HCT116 (cell line): ENCODE data around the gene ZNF516. TPM values are rescaled to one million over a fixed set of nuclear protein-coding genes. Genes with fewer than 3 reads are reported as not detected.

Experiments
- ATAC-seq: fragments of 200-7000 bp; cut with Tn5 transposase; 2 replicates; pipeline ENCODE4 v1.9.1; 2020; ENCODE audit warnings: mild to moderate bottlenecking, moderate library complexity
- BruUV-seq: library from RNA; stranded (reverse); fragments of 400-500 nt; replicated peaks from 2 replicates; lab custom pipeline; 2021; lab: Mats Ljungman, UMichigan
- CTCF ChIA-PET: fragments of 300-600 bp; sonication (Branson Sonifier 250); formaldehyde crosslinking; loops from one replicate; lab custom pipeline; 2021; ENCODE audit warnings: antibody characterized with exemption; lab: Charles Lee
- POLR2A ChIA-PET: fragments of 300-600, 350-600 bp; sonication (Branson Sonifier 250); formaldehyde crosslinking; loops from one replicate; lab custom pipeline; 2021; ENCODE audit warnings: antibody characterized with exemption; lab: Charles Lee
- RAD21 ChIA-PET, 2 experiments: fragments of 300-600 bp; sonication (Branson Sonifier 250); formaldehyde crosslinking; loops; one replicate each; lab custom pipeline; 2023; ENCODE audit warnings: low total read pairs in 2 of 2; ENCODE audit not compliant: uncharacterized antibody in 2 of 2, unreplicated experiment in 2 of 2, low non-redundant PET in 1 of 2; lab: Charles Lee
- DNase-seq: peaks from one replicate; pipeline ENCODE4 v3.0.0-alpha.2; 2010; ENCODE audit warnings: low read depth, low spot score
- H2AFZ ChIP-seq: fragments of 200-600 bp; shearing (Covaris generic), sonication (generic); 2 replicates; pipeline ENCODE4 v1.6.1; 2017; ENCODE audit warnings: low read depth, mixed run types, mixed read lengths, antibody characterized with exemption, low read length; ENCODE audit not compliant: poor library complexity, severe bottlenecking
- H3K27ac ChIP-seq: 2 replicates; pipeline ENCODE4 v1.5.1; 2012; ENCODE audit warnings: low read depth, low read length
- H3K27me3 ChIP-seq: fragments of 200-600 bp; sonication (generic); 2 replicates; pipeline ENCODE4 v1.6.1; 2016; ENCODE audit warnings: mixed run types, low read length, mixed read lengths; ENCODE audit not compliant: insufficient read depth
- H3K36me3 ChIP-seq, 2 experiments: fragments of 200-500 bp in 1 of 2; fragments of 200-600 bp in 1 of 2; sonication (Bioruptor generic) in 1 of 2; sonication (generic) in 1 of 2; 2 replicates each; pipeline versions ENCODE4 v1.5.1 to v1.6.1; 2014 to 2016; ENCODE audit warnings: low read length in 2 of 2, inconsistent platforms in 1 of 2, mixed read lengths in 1 of 2, mixed run types in 1 of 2; ENCODE audit not compliant: insufficient read depth in 2 of 2, control insufficient read depth in 1 of 2
- H3K4me1 ChIP-seq, 2 experiments: fragments of 200-600 bp in 1 of 2; sonication (generic) in 1 of 2; 2 replicates each; pipeline versions ENCODE4 v1.5.1 to v1.6.1; 2012 to 2017; ENCODE audit warnings: low read length in 2 of 2, inconsistent platforms in 1 of 2, mild to moderate bottlenecking in 1 of 2, mixed read lengths in 1 of 2, mixed run types in 1 of 2, moderate library complexity in 1 of 2; ENCODE audit not compliant: insufficient read depth in 2 of 2, control insufficient read depth in 1 of 2
- H3K4me2 ChIP-seq: fragments of 200-600 bp; sonication (generic); 2 replicates; pipeline ENCODE4 v1.6.1; 2017; ENCODE audit warnings: mixed run types, low read length, mixed read lengths
- H3K4me3 ChIP-seq, 2 experiments: fragments of 200-600 bp in 1 of 2; sonication (generic) in 1 of 2; replicated peaks in 1 of 2; 2 replicates each; pipeline ENCODE4 v1.5.1; 2011 to 2016; ENCODE audit warnings: low read length in 2 of 2, control low read depth in 1 of 2, low read depth in 1 of 2, mild to moderate bottlenecking in 1 of 2, mixed read lengths in 1 of 2, mixed run types in 1 of 2
- H3K79me2 ChIP-seq: fragments of 200-600 bp; sonication (generic); 2 replicates; pipeline ENCODE4 v1.6.1; 2017; ENCODE audit warnings: mild to moderate bottlenecking, mixed run types, low read length, moderate library complexity, mixed read lengths; ENCODE audit not compliant: insufficient read depth
- H3K9ac ChIP-seq: fragments of 200-600 bp; sonication (generic); 2 replicates; pipeline ENCODE4 v1.6.1; 2016; ENCODE audit warnings: low read length, mixed read lengths
- H3K9me2 ChIP-seq: fragments of 200-600 bp; sonication (generic), shearing (Covaris generic); 2 replicates; pipeline ENCODE4 v1.6.1; 2017; ENCODE audit warnings: mixed run types, mild to moderate bottlenecking, moderate library complexity; ENCODE audit not compliant: insufficient read depth
- H3K9me3 ChIP-seq, 2 experiments: fragments of 200-500 bp in 1 of 2; fragments of 200-600 bp in 1 of 2; sonication (Bioruptor generic) in 1 of 2; sonication (generic) in 1 of 2; 2 replicates each; pipeline ENCODE4 v1.6.1; 2014 to 2017; ENCODE audit warnings: low read length in 2 of 2, mixed read lengths in 2 of 2, inconsistent platforms in 1 of 2, low read depth in 1 of 2, mild to moderate bottlenecking in 1 of 2, mixed run types in 1 of 2, moderate library complexity in 1 of 2; ENCODE audit not compliant: control insufficient read depth in 1 of 2, insufficient read depth in 1 of 2
- H4K20me1 ChIP-seq: fragments of 200-600 bp; sonication (generic), shearing (Covaris generic); 2 replicates; pipeline ENCODE4 v1.6.1; 2017; ENCODE audit warnings: mixed run types, mild to moderate bottlenecking, moderate library complexity; ENCODE audit not compliant: insufficient read depth
- ATF3 ChIP-seq: IDR thresholded peaks from 2 replicates; pipeline ENCODE4 v1.6.1; 2012
- CBX3 ChIP-seq: IDR thresholded peaks from 2 replicates; pipeline ENCODE4 v1.6.1; 2012; ENCODE audit warnings: low read depth
- EGR1 ChIP-seq: IDR thresholded peaks from 2 replicates; pipeline ENCODE4 v1.6.1; 2012; ENCODE audit warnings: low read depth
- EZH2 ChIP-seq: fragments of 200-600 bp; sonication (generic); IDR thresholded peaks from 2 replicates; pipeline ENCODE4 v1.6.1; 2017; ENCODE audit warnings: antibody characterized with exemption, mixed run types
- FOSL1 ChIP-seq: IDR thresholded peaks from 2 replicates; pipeline ENCODE4 v1.6.1; 2012; ENCODE audit warnings: low read depth
- JUND ChIP-seq: IDR thresholded peaks from 2 replicates; pipeline ENCODE4 v1.6.1; 2012
- POLR2A ChIP-seq: IDR thresholded peaks from 2 replicates; pipeline ENCODE4 v1.7.0; 2011; ENCODE audit warnings: borderline replicate concordance; ENCODE audit not compliant: insufficient read depth, insufficient read length; ENCODE audit errors: extremely low read depth
- RAD21 ChIP-seq: IDR thresholded peaks from 2 replicates; pipeline ENCODE4 v1.6.1; 2012; ENCODE audit warnings: low read depth, mild to moderate bottlenecking
- SRF ChIP-seq: IDR thresholded peaks from 2 replicates; pipeline ENCODE4 v1.6.1; 2012; ENCODE audit warnings: low read depth
- ZFX ChIP-seq: fragments of 450-650 bp; IDR thresholded peaks from 2 replicates; pipeline ENCODE4 v1.6.1; 2017
- ZNF274 ChIP-seq: fragments of 200-500 bp; sonication (Bioruptor generic); IDR thresholded peaks from 2 replicates; pipeline ENCODE4 v1.6.1; 2014; ENCODE audit warnings: mild to moderate bottlenecking, low read depth, low read length, inconsistent platforms
- intact Hi-C: fragments of 100-400 bp; cut with micrococcal nuclease; formaldehyde crosslinking; loops from 2 replicates; pipeline ENCODE4 v1.10.0; 2022
- total RNA-seq: library from RNA; stranded (reverse); gene quantifications from one replicate; pipeline ENCODE4 v1.2.1, GENCODE V29; 2021; ENCODE audit not compliant: unreplicated experiment
- TF ChIP-seq, protein P1 (sequence below), 3 experiments: fragments of 200-600 bp in 1 of 3; sonication (generic) in 1 of 3; IDR thresholded peaks in 2 of 3; conservative IDR thresholded peaks in 1 of 3; 2 replicates each; pipeline ENCODE4 v1.5.1; 2012 to 2017; ENCODE audit warnings: low read depth in 2 of 3, low read length in 2 of 3, antibody characterized with exemption in 1 of 3, borderline replicate concordance in 1 of 3, control low read depth in 1 of 3, mild to moderate bottlenecking in 1 of 3, mixed read lengths in 1 of 3, mixed run types in 1 of 3, moderate library complexity in 1 of 3; ENCODE audit not compliant: insufficient read depth in 1 of 3
- TF ChIP-seq, protein P2 (sequence below): IDR thresholded peaks from 2 replicates; pipeline ENCODE4 v1.6.1; 2012; ENCODE audit warnings: low read depth

ZNF516 gene
- total RNA-seq, 1 experiment from 2014 or later, result 32.0 TPM

DNA sequence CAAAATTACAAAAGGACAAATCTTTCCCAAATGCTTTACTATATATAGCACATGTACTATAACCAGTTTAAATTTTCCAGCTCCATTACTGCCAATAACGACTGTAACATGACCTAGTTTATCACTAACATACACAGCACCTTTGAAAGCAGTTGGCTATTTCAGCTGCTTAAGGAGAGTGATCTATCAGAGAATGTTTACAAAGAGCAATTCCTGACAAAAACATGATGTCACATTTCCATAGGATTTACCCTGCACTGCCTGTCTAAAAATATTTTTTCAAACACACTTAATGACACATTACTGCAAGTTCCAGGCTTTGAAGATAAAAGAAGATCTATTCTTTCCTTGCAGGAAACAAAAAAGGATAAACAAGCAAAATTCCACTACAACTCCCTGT, 40.6 kb downstream of the ZNF516 start:
- ChIA-PET CTCF (no interaction called here), RAD21 (no interaction called here), POLR2A (no interaction called here)
- Histone ChIP-seq H3K4me2 (no peak overlapping the region), H3K4me3 (no peak overlapping the region), H3K9ac (no peak overlapping the region), H3K9me3 (no peaks in the 10 kb centered on the region), H3K79me2 (peaks cover 11% of the 10 kb centered on the region; the same call in 1 of the 2 replicates), H4K20me1 (no peaks in the 10 kb centered on the region), H2AFZ (no peak overlapping the region), H3K4me1 (peaks cover 0 to 13% of the 10 kb centered on the region in 2 experiments; a peak in 1 of 4 replicates), H3K27me3 (no peaks in the 10 kb centered on the region), H3K27ac (no peak overlapping the region), H3K36me3 (no peaks in the 10 kb centered on the region), H3K9me2 (no peaks in the 10 kb centered on the region)
- intact Hi-C loops, result loop anchor here (10.0 kb wide), 1 partner anchor 50 kb away; no protein-coding TSS in a partner anchor
- no TSS peak for BruUV-seq
- TF ChIP-seq, protein P1, sequence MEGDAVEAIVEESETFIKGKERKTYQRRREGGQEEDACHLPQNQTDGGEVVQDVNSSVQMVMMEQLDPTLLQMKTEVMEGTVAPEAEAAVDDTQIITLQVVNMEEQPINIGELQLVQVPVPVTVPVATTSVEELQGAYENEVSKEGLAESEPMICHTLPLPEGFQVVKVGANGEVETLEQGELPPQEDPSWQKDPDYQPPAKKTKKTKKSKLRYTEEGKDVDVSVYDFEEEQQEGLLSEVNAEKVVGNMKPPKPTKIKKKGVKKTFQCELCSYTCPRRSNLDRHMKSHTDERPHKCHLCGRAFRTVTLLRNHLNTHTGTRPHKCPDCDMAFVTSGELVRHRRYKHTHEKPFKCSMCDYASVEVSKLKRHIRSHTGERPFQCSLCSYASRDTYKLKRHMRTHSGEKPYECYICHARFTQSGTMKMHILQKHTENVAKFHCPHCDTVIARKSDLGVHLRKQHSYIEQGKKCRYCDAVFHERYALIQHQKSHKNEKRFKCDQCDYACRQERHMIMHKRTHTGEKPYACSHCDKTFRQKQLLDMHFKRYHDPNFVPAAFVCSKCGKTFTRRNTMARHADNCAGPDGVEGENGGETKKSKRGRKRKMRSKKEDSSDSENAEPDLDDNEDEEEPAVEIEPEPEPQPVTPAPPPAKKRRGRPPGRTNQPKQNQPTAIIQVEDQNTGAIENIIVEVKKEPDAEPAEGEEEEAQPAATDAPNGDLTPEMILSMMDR (IDR thresholded peaks at IDR 0.05 in 2 of 3, conservative IDR thresholded peaks at IDR 0.05 in 1 of 3; ENCODE audit: borderline replicate concordance in 1 of 3, insufficient read depth in 1 of 3, low read depth in 2 of 3, low read length in 2 of 3), result no peak
- TF ChIP-seq EZH2 (no peak), ZNF274 (no peak), SRF (no peak), ATF3 (no peak), EGR1 (no peak), POLR2A (no peak), JUND (no peak), FOSL1 (no peak), ZFX (no peak), CBX3 (no peak), RAD21 (no peak)
- TF ChIP-seq, protein P2, sequence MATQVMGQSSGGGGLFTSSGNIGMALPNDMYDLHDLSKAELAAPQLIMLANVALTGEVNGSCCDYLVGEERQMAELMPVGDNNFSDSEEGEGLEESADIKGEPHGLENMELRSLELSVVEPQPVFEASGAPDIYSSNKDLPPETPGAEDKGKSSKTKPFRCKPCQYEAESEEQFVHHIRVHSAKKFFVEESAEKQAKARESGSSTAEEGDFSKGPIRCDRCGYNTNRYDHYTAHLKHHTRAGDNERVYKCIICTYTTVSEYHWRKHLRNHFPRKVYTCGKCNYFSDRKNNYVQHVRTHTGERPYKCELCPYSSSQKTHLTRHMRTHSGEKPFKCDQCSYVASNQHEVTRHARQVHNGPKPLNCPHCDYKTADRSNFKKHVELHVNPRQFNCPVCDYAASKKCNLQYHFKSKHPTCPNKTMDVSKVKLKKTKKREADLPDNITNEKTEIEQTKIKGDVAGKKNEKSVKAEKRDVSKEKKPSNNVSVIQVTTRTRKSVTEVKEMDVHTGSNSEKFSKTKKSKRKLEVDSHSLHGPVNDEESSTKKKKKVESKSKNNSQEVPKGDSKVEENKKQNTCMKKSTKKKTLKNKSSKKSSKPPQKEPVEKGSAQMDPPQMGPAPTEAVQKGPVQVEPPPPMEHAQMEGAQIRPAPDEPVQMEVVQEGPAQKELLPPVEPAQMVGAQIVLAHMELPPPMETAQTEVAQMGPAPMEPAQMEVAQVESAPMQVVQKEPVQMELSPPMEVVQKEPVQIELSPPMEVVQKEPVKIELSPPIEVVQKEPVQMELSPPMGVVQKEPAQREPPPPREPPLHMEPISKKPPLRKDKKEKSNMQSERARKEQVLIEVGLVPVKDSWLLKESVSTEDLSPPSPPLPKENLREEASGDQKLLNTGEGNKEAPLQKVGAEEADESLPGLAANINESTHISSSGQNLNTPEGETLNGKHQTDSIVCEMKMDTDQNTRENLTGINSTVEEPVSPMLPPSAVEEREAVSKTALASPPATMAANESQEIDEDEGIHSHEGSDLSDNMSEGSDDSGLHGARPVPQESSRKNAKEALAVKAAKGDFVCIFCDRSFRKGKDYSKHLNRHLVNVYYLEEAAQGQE, result no peak
- DNase-seq, result no peak
- ATAC-seq, result no peak
